Measurements from ENCODE around the gene UVRAG.

GRCh38 chr11:75858613-75859012, 43.6 kb downstream of the UVRAG start:
- TF ChIP-seq, protein P1, sequence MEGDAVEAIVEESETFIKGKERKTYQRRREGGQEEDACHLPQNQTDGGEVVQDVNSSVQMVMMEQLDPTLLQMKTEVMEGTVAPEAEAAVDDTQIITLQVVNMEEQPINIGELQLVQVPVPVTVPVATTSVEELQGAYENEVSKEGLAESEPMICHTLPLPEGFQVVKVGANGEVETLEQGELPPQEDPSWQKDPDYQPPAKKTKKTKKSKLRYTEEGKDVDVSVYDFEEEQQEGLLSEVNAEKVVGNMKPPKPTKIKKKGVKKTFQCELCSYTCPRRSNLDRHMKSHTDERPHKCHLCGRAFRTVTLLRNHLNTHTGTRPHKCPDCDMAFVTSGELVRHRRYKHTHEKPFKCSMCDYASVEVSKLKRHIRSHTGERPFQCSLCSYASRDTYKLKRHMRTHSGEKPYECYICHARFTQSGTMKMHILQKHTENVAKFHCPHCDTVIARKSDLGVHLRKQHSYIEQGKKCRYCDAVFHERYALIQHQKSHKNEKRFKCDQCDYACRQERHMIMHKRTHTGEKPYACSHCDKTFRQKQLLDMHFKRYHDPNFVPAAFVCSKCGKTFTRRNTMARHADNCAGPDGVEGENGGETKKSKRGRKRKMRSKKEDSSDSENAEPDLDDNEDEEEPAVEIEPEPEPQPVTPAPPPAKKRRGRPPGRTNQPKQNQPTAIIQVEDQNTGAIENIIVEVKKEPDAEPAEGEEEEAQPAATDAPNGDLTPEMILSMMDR (IDR thresholded peaks at IDR 0.05; ENCODE audit: insufficient read depth, low read length, poor library complexity, severe bottlenecking): no peak
- TF ChIP-seq EZH2phosphoT487 (conservative IDR thresholded peaks at IDR 0.05; ENCODE audit: low read length): no peak
